Mesenchymal stem cell (in vitro differentiated cells and primary cell): ENCODE data around the gene DNAJB14.
A peak's percentile ranks its signal among the peaks of the same experiment; 100 is the strongest.

Source experiments
- DNase-seq: peaks from one replicate; pipeline ENCODE4 v3.0.0-alpha.2; 2013
- H2AFZ ChIP-seq: one replicate; pipeline ENCODE4 v1.6.1; 2013; ENCODE audit warnings: low read depth, mild to moderate bottlenecking, control low read depth, inconsistent platforms, low read length, moderate library complexity
- H2AK5ac ChIP-seq: 2 replicates; pipeline ENCODE4 v1.6.1; 2013; ENCODE audit warnings: low read length, moderate library complexity, mild to moderate bottlenecking, inconsistent platforms; ENCODE audit not compliant: severe bottlenecking
- H2BK120ac ChIP-seq: one replicate; pipeline ENCODE4 v1.6.1; 2013; ENCODE audit warnings: low read depth, mild to moderate bottlenecking, inconsistent platforms, low read length, moderate library complexity
- H2BK12ac ChIP-seq, 2 experiments: one replicate each; pipeline ENCODE4 v1.6.1; 2013; ENCODE audit warnings: inconsistent platforms in 2 of 2, low read length in 2 of 2, mild to moderate bottlenecking in 2 of 2, moderate library complexity in 2 of 2, control low read depth in 1 of 2
- H2BK15ac ChIP-seq: one replicate; pipeline ENCODE4 v1.6.1; 2013; ENCODE audit warnings: mild to moderate bottlenecking, low read depth, inconsistent platforms; ENCODE audit not compliant: poor library complexity, severe bottlenecking
- H2BK5ac ChIP-seq: 2 replicates; pipeline ENCODE4 v1.6.1; 2013; ENCODE audit warnings: low read depth, mild to moderate bottlenecking, low read length, control low read depth, inconsistent platforms; ENCODE audit not compliant: poor library complexity, severe bottlenecking
- H3K14ac ChIP-seq, 2 experiments: one replicate each; pipeline ENCODE4 v1.6.1; 2013; ENCODE audit warnings: inconsistent platforms in 2 of 2, low read length in 2 of 2, control low read depth in 1 of 2, mild to moderate bottlenecking in 1 of 2, moderate library complexity in 1 of 2
- H3K18ac ChIP-seq, 2 experiments: one replicate each; pipeline ENCODE4 v1.6.1; 2013; ENCODE audit warnings: inconsistent platforms in 2 of 2, low read length in 2 of 2, control low read depth in 1 of 2, low read depth in 1 of 2, mild to moderate bottlenecking in 1 of 2
- H3K23ac ChIP-seq, 2 experiments: one replicate each; pipeline ENCODE4 v1.6.1; 2013; ENCODE audit warnings: inconsistent platforms in 2 of 2, low read length in 2 of 2, mild to moderate bottlenecking in 2 of 2, moderate library complexity in 2 of 2, control low read depth in 1 of 2
- H3K27ac ChIP-seq: 2 replicates; pipeline ENCODE4 v1.5.1; 2013; ENCODE audit warnings: mild to moderate bottlenecking, moderate library complexity, low read length, control low read depth, inconsistent platforms; ENCODE audit not compliant: poor library complexity, severe bottlenecking
- H3K27me3 ChIP-seq, 2 experiments: 2 replicates each; pipeline versions ENCODE4 v1.6.1 to v1.7.0; 2013; ENCODE audit warnings: low read length in 2 of 2, mild to moderate bottlenecking in 2 of 2, moderate library complexity in 2 of 2, control low read depth in 1 of 2, inconsistent platforms in 1 of 2; ENCODE audit not compliant: control insufficient read depth in 1 of 2, insufficient read depth in 1 of 2
- H3K36me3 ChIP-seq, 2 experiments: 2 replicates each; pipeline versions ENCODE4 v1.6.1 to v1.7.0; 2013; ENCODE audit warnings: low read length in 2 of 2, control low read depth in 1 of 2, inconsistent platforms in 1 of 2, low read depth in 1 of 2, mild to moderate bottlenecking in 1 of 2; ENCODE audit not compliant: insufficient read depth in 2 of 2, control insufficient read depth in 1 of 2
- H3K4ac ChIP-seq, 2 experiments: one replicate each; pipeline ENCODE4 v1.6.1; 2013; ENCODE audit warnings: inconsistent platforms in 2 of 2, low read length in 2 of 2, mild to moderate bottlenecking in 2 of 2, moderate library complexity in 2 of 2, control low read depth in 1 of 2, low read depth in 1 of 2
- H3K4me1 ChIP-seq: 2 replicates; pipeline ENCODE4 v1.6.1; 2013; ENCODE audit warnings: low read depth, low read length, control low read depth; ENCODE audit not compliant: control insufficient read depth, insufficient read depth
- H3K4me2 ChIP-seq: 2 replicates; pipeline ENCODE4 v1.6.1; 2013; ENCODE audit warnings: low read length, mild to moderate bottlenecking, inconsistent platforms; ENCODE audit not compliant: poor library complexity, severe bottlenecking
- H3K4me3 ChIP-seq, 2 experiments: 2 replicates each; pipeline versions ENCODE4 v1.5.1 to v1.7.0; 2013; ENCODE audit warnings: low read length in 2 of 2, mild to moderate bottlenecking in 2 of 2, control low read depth in 1 of 2, low read depth in 1 of 2; ENCODE audit not compliant: insufficient read depth in 1 of 2
- H3K79me1 ChIP-seq: replicated peaks from 2 replicates; pipeline ENCODE4 v1.6.1; 2013; ENCODE audit warnings: mild to moderate bottlenecking, control low read depth, low read length, inconsistent platforms; ENCODE audit not compliant: poor library complexity, severe bottlenecking
- H3K9ac ChIP-seq: 2 replicates; pipeline ENCODE4 v1.7.0; 2013; ENCODE audit warnings: mild to moderate bottlenecking, low read length, moderate library complexity
- H3K9me3 ChIP-seq: 2 replicates; pipeline ENCODE4 v1.7.0; 2013; ENCODE audit warnings: mild to moderate bottlenecking, low read length; ENCODE audit not compliant: control insufficient read depth
- H4K8ac ChIP-seq: one replicate; pipeline ENCODE4 v1.6.1; 2013; ENCODE audit warnings: inconsistent platforms, mild to moderate bottlenecking, low read length, moderate library complexity
- H4K91ac ChIP-seq: one replicate; pipeline ENCODE4 v1.6.1; 2013; ENCODE audit warnings: mild to moderate bottlenecking, low read length, inconsistent platforms
- WGBS: methylation state at CpG from one replicate; pipeline ENCODE4 v1.1.7; 2013; ENCODE audit warnings: mixed read lengths; 5-methylcytosine and 5-hydroxymethylcytosine counted together

DNAJB14 gene

GRCh38 chr4:99949034-99949998 lies 2.9 kb upstream of the DNAJB14 start:
- peak overlapping the region; percentile 96 for H3K4me2 ChIP-seq
- peaks cover 2 to 13% of the 10 kb centered on the region in 2 experiments for H3K36me3 ChIP-seq
- H3K4me3 ChIP-seq, result peak overlapping the region; percentile 81 to 94
- H2BK5ac ChIP-seq, result peak overlapping the region; percentile 62
- no peaks in the 10 kb centered on the region for H3K27me3 ChIP-seq
- peak overlapping the region; percentile 96 for H3K9ac ChIP-seq
- H4K8ac ChIP-seq, result peak overlapping the region; percentile 84
- peak overlapping the region; percentile 90 to 91 for H3K18ac ChIP-seq
- under 1% methylated on average over 78 of the region's 98 CpGs for WGBS
- peak overlapping the region; percentile 44 for H2BK120ac ChIP-seq
- peak overlapping the region in 1 of 2 experiments; percentile 83 for H3K14ac ChIP-seq
- H3K9me3 ChIP-seq, result no peaks in the 10 kb centered on the region
- peak overlapping the region; percentile 48 for H4K91ac ChIP-seq
- H2BK15ac ChIP-seq, result peak overlapping the region; percentile 77
- H3K27ac ChIP-seq, result peak overlapping the region; percentile 98
- H2AFZ ChIP-seq, result no peak overlapping the region
- H3K4me1 ChIP-seq, result peaks cover 4% of the 10 kb centered on the region
- H3K79me1 ChIP-seq, result peaks cover 6% of the 10 kb centered on the region
- peak; percentile 96 for DNase-seq
- H3K23ac ChIP-seq, result no peak overlapping the region
- no peak overlapping the region for H2BK12ac ChIP-seq
- peak overlapping the region; percentile 39 to 92 for H3K4ac ChIP-seq
- H2AK5ac ChIP-seq, result no peak overlapping the region

- H3K4me2 ChIP-seq, result no peak overlapping the region
- H3K27ac ChIP-seq, result peak overlapping the region; percentile 24
- H3K18ac ChIP-seq, result no peak overlapping the region
- H2BK5ac ChIP-seq, result no peak overlapping the region
- no peak overlapping the region for H2AK5ac ChIP-seq
- DNase-seq, result peak; percentile 20
- no peak overlapping the region for H2BK15ac ChIP-seq
- no peak overlapping the region for H4K91ac ChIP-seq
- H2BK120ac ChIP-seq, result no peak overlapping the region
- H2AFZ ChIP-seq, result no peak overlapping the region
- no peak overlapping the region for H3K4ac ChIP-seq
- peaks cover 4% of the 10 kb centered on the region for H3K4me1 ChIP-seq
- 81% methylated on average over 4 of the region's 4 CpGs for WGBS
- H3K79me1 ChIP-seq, result peaks cover under 1% of the 10 kb centered on the region
- H3K36me3 ChIP-seq, result peaks cover 2 to 17% of the 10 kb centered on the region in 2 experiments
- H3K14ac ChIP-seq, result no peak overlapping the region
- H3K9ac ChIP-seq, result peak overlapping the region; percentile 96
- no peaks in the 10 kb centered on the region for H3K9me3 ChIP-seq
- H2BK12ac ChIP-seq, result no peak overlapping the region
- no peaks in the 10 kb centered on the region for H3K27me3 ChIP-seq
- peak overlapping the region in 1 of 2 experiments; percentile 85 for H3K4me3 ChIP-seq
- no peak overlapping the region for H4K8ac ChIP-seq
- H3K23ac ChIP-seq, result no peak overlapping the region
These were observed 1.2 kb upstream of the DNAJB14 start for GRCh38 chr4:99947608-99948007.

GRCh38 chr4:99947190-99947578 lies 766 bp upstream of the DNAJB14 start:
- Histone ChIP-seq H2AK5ac (no peak overlapping the region), H2BK5ac (no peak overlapping the region), H3K23ac (no peak overlapping the region), H3K27ac (peak overlapping the region; percentile 89), H2BK12ac (no peak overlapping the region), H3K9ac (peak overlapping the region; percentile 96), H4K91ac (no peak overlapping the region), H3K27me3 (no peaks in the 10 kb centered on the region), H3K79me1 (no peaks in the 10 kb centered on the region), H3K4me3 (peak overlapping the region; percentile 83 to 85), H3K18ac (no peak overlapping the region), H3K4me1 (peaks cover 4% of the 10 kb centered on the region), H4K8ac (no peak overlapping the region), H3K9me3 (no peaks in the 10 kb centered on the region), H2BK120ac (peak overlapping the region; percentile 52), H2AFZ (no peak overlapping the region), H3K4me2 (peak overlapping the region; percentile 85), H3K4ac (peak overlapping the region; percentile 97), H3K14ac (no peak overlapping the region), H2BK15ac (peak overlapping the region; percentile 77), H3K36me3 (peaks cover 2 to 17% of the 10 kb centered on the region in 2 experiments)
- 5% methylated on average over 3 of the region's 8 CpGs for WGBS
- no peak for DNase-seq

GRCh38 chr4:99945718-99946355 lies 581 bp downstream of the DNAJB14 start:
- Histone ChIP-seq H3K4me2 (peak overlapping the region; percentile 85), H3K9me3 (no peaks in the 10 kb centered on the region), H3K18ac (peak overlapping the region; percentile 65 to 93), H3K4me1 (peaks cover 4% of the 10 kb centered on the region), H3K23ac (peak overlapping the region in 1 of 2 experiments; percentile 59), H3K79me1 (no peaks in the 10 kb centered on the region), H4K91ac (peak overlapping the region; percentile 60), H3K36me3 (peaks cover 2 to 20% of the 10 kb centered on the region in 2 experiments), H3K4ac (peak overlapping the region; percentile 24 to 97), H2BK15ac (no peak overlapping the region), H2BK120ac (peak overlapping the region; percentile 81), H2BK5ac (no peak overlapping the region), H2BK12ac (no peak overlapping the region), H4K8ac (peak overlapping the region; percentile 33), H2AK5ac (no peak overlapping the region), H3K27ac (peak overlapping the region; percentile 92), H3K27me3 (no peaks in the 10 kb centered on the region), H3K9ac (peak overlapping the region; percentile 96), H3K14ac (peak overlapping the region; percentile 86 to 90), H2AFZ (peak overlapping the region; percentile 69), H3K4me3 (peak overlapping the region; percentile 83 to 85)
- WGBS, result 4% methylated on average over 23 of the region's 25 CpGs
- peak; percentile 60 for DNase-seq
